GM23338 (cell line): ENCODE results near the gene SPRY2. TPM values are rescaled to one million over a fixed set of nuclear protein-coding genes. Genes with fewer than 3 reads are reported as not detected.

Experiments used
- ATAC-seq: fragments of 200-7000 bp; cut with Tn5 transposase; 3 replicates; pipeline ENCODE4 v1.9.1; 2020
- DNase-seq: peaks from one replicate; pipeline ENCODE4 v3.0.0-alpha.2; 2015; ENCODE audit warnings: low spot score
- H2AFZ ChIP-seq: fragments of 200-600 bp; sonication (generic); 2 replicates; pipeline ENCODE4 v1.8.0; 2016; ENCODE audit warnings: antibody characterized with exemption, mild to moderate bottlenecking, moderate library complexity
- H3F3A ChIP-seq: fragments of 200-600 bp; sonication (generic); replicated peaks from 2 replicates; pipeline ENCODE4 v1.8.0; 2017; ENCODE audit warnings: antibody characterized with exemption, mixed run types, low read depth
- H3K27ac ChIP-seq: fragments of 200-600 bp; sonication (generic); 2 replicates; pipeline ENCODE4 v1.6.1; 2016; ENCODE audit warnings: low read depth
- H3K27me3 ChIP-seq: fragments of 200-600 bp; sonication (generic); 2 replicates; pipeline ENCODE4 v1.8.0; 2016; ENCODE audit warnings: mild to moderate bottlenecking, mixed run types, moderate library complexity; ENCODE audit not compliant: insufficient read depth
- H3K36me3 ChIP-seq: fragments of 200-600 bp; sonication (generic); 2 replicates; pipeline ENCODE4 v1.8.0; 2016; ENCODE audit warnings: mild to moderate bottlenecking; ENCODE audit not compliant: insufficient read depth
- H3K4me1 ChIP-seq: fragments of 200-600 bp; sonication (generic); 2 replicates; pipeline ENCODE4 v1.8.0; 2016; ENCODE audit warnings: mild to moderate bottlenecking, moderate library complexity; ENCODE audit not compliant: insufficient read depth
- H3K4me2 ChIP-seq: fragments of 200-600 bp; sonication (generic); 2 replicates; pipeline ENCODE4 v1.7.1; 2017; ENCODE audit warnings: mixed run types
- H3K4me3 ChIP-seq: fragments of 200-600 bp; sonication (generic); 2 replicates; pipeline ENCODE4 v1.6.1; 2016; ENCODE audit warnings: mixed run types
- H3K79me2 ChIP-seq: fragments of 200-600 bp; sonication (generic); replicated peaks from 2 replicates; pipeline ENCODE4 v1.8.0; 2017; ENCODE audit warnings: mild to moderate bottlenecking; ENCODE audit not compliant: insufficient read depth
- H3K9me2 ChIP-seq: fragments of 200-600 bp; sonication (generic); 2 replicates; pipeline ENCODE4 v1.8.0; 2017; ENCODE audit not compliant: insufficient read depth
- H4K20me1 ChIP-seq: fragments of 200-600 bp; sonication (generic); replicated peaks from 2 replicates; pipeline ENCODE4 v1.8.0; 2017; ENCODE audit warnings: mild to moderate bottlenecking; ENCODE audit not compliant: insufficient read depth
- H3K27ac Mint-ChIP-seq: 2 replicates; pipeline ENCODE4 v1.8.0; 2020; ENCODE audit warnings: inconsistent platforms, mild to moderate bottlenecking, moderate library complexity, mixed read lengths
- H3K27me3 Mint-ChIP-seq: 3 replicates; pipeline ENCODE4 v1.8.0; 2022; ENCODE audit warnings: low read depth, mild to moderate bottlenecking, moderate library complexity, mixed read lengths, inconsistent platforms; ENCODE audit not compliant: insufficient read depth, poor library complexity
- H3K36me3 Mint-ChIP-seq: 3 replicates; pipeline ENCODE4 v1.8.0; 2021; ENCODE audit warnings: low read depth, mild to moderate bottlenecking, inconsistent platforms, moderate library complexity, mixed read lengths
- H3K4me1 Mint-ChIP-seq: 3 replicates; pipeline ENCODE4 v1.8.0; 2020; ENCODE audit warnings: mild to moderate bottlenecking, inconsistent platforms, mixed read lengths
- H3K4me3 Mint-ChIP-seq: 3 replicates; pipeline ENCODE4 v1.8.0; 2021; ENCODE audit warnings: moderate library complexity, mild to moderate bottlenecking, inconsistent platforms, mixed read lengths
- H3K9me3 Mint-ChIP-seq: 3 replicates; pipeline ENCODE4 v1.8.0; 2020; ENCODE audit warnings: moderate library complexity, mild to moderate bottlenecking, inconsistent platforms, mixed read lengths
- EZH2 ChIP-seq: fragments of 200-600 bp; sonication (generic); IDR thresholded peaks from one replicate; pipeline ENCODE4 v1.8.0; 2017; ENCODE audit warnings: antibody characterized with exemption, mild to moderate bottlenecking, low read depth; ENCODE audit not compliant: unreplicated experiment
- EZH2phosphoT487 ChIP-seq: fragments of 200-600 bp; sonication (generic); IDR thresholded peaks from one replicate; pipeline ENCODE4 v1.8.1; 2018; ENCODE audit warnings: antibody characterized with exemption; ENCODE audit not compliant: unreplicated experiment
- NANOG ChIP-seq: IDR thresholded peaks from 2 replicates; pipeline ENCODE4 v1.6.1; 2016; ENCODE audit warnings: antibody characterized with exemption, borderline replicate concordance
- POLR2AphosphoS5 ChIP-seq: IDR thresholded peaks from 2 replicates; pipeline ENCODE4 v1.6.1; 2016; ENCODE audit warnings: antibody characterized with exemption, low read depth
- STAT1 ChIP-seq: IDR thresholded peaks from one replicate; pipeline ENCODE4 v1.6.1; 2016; ENCODE audit warnings: antibody characterized with exemption; ENCODE audit not compliant: unreplicated experiment
- ZNF114 ChIP-seq: fragments of 250-450 bp; sonication (Bioruptor Pico); IDR thresholded peaks from 2 replicates; pipeline ENCODE4 v1.5.0; 2020; ENCODE audit warnings: mild to moderate bottlenecking, moderate library complexity
- ZNF331 ChIP-seq: fragments of 250-450 bp; sonication (Bioruptor Pico); IDR thresholded peaks from 2 replicates; pipeline ENCODE4 v1.5.0; 2020; ENCODE audit warnings: low read depth, mild to moderate bottlenecking, moderate library complexity
- polyA plus RNA-seq: library from polyadenylated mRNA; unstranded; fragments of >200 nt; fragmentation: Nextera tagmentation; extraction: Ambion mirVana; gene quantifications from 2 replicates; pipeline ENCODE4 v1.2.1, GENCODE V29; 2016
- total RNA-seq: library from RNA; depleted of rRNA; stranded (reverse); fragments of >200 nt; shearing (Covaris generic); gene quantifications from 2 replicates; pipeline ENCODE4 v1.2.3, GENCODE V29; 2014
- TF ChIP-seq, protein P1 (sequence below): IDR thresholded peaks from 2 replicates; pipeline ENCODE4 v1.6.1; 2016; ENCODE audit warnings: antibody characterized with exemption
- TF ChIP-seq, protein P2 (sequence below): IDR thresholded peaks from one replicate; pipeline ENCODE4 v1.6.1; 2018; ENCODE audit warnings: antibody characterized with exemption; ENCODE audit not compliant: unreplicated experiment
- TF ChIP-seq, protein P3 (sequence below): fragments of 250-450 bp; sonication (Bioruptor Pico); IDR thresholded peaks from 2 replicates; pipeline ENCODE4 v1.5.0; 2020; ENCODE audit warnings: mild to moderate bottlenecking, moderate library complexity

Gene SPRY2
- total and polyA plus RNA-seq, 2 experiments from 2014 or later = 21.5 to 39.1 TPM

DNA sequence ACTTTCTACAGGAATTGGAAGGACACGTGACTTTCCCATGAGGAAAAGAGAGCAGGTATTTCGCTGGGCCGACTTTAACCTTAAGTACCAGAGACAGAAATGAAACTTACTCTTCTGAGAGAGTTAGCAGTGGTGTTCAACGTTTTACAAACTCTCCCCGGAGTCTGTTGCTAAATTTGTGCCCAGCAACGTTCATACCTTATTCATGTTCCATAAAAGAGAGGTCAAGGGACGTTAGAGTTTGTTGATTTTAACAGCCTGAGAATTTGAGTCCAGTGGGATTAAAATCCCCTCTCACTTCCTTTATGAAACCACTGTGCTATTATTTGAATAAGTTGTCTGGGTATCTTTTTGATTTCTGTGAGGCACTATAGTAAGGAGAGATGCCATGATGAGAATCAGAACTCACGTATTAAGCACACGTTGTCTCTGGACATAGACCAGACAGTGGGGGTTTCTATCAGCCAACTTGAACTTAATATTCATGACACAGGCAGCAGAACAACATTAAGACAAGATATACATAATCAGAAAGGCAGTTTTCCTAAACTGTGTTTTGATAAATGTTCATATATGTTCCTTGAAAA is 33.4 kb downstream of the SPRY2 start:
- no peak for TF ChIP-seq EZH2
- Histone ChIP-seq H3K27me3 (no peaks in the 10 kb centered on the region), H3K9me2 (0 out of 2 replicates have a peak, but pooled peaks cover 4% of the 10 kb centered on the region), H3K36me3 (no peaks in the 10 kb centered on the region), H3K4me1 (peaks cover 22% of the 10 kb centered on the region), H3K79me2 (no peaks in the 10 kb centered on the region), H3K4me2 (no peak overlapping the region), H3K27ac (no peak overlapping the region), H3K4me3 (no peak overlapping the region), H2AFZ (no peak overlapping the region; the same call in 1 of the 2 replicates), H3F3A (no peaks in the 10 kb centered on the region), H4K20me1 (no peaks in the 10 kb centered on the region)
- H3K4me1 Mint-ChIP-seq = peaks cover 18% of the 10 kb centered on the region
- no peak overlapping the region for H3K4me3 Mint-ChIP-seq
- H3K27me3 Mint-ChIP-seq = no peaks in the 10 kb centered on the region
- peaks cover 7% of the 10 kb centered on the region; the same call in 2 of the 3 replicates for H3K36me3 Mint-ChIP-seq
- no peak overlapping the region for H3K27ac Mint-ChIP-seq
- no peak for DNase-seq
- no peak for ATAC-seq
- no peaks in the 10 kb centered on the region for H3K9me3 Mint-ChIP-seq

DNA sequence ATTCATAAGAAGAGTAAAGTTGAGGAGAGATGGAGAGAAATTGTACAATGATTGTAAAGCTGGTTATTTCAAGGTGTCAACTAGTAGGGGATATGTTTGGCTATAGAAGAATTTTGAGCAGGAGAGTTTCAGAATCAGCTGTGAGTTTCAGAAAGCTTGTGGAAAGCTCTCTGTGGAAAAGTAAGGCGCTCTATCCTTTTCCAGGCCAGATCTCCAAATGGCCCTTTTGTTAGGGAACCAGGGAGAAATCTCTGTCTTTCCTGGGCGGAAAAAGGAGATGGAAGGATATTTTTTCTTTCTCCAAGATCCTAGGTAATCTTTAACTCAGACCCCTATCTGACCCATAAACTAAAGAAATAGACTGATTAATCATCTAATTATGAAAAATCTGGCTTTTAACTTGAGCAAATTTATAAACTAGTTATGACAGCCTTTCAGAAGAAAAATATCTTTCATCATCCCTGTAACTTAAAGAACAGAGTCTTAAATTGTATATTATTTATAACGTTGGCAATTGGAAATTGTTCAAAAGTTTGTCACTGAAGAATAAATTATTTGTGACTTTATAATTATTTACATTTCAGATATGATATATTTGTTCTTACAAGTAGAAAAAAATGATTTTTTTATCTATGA is 34.5 kb downstream of the SPRY2 start:
- H3K27ac Mint-ChIP-seq = no peak overlapping the region
- Histone ChIP-seq H3K79me2 (no peaks in the 10 kb centered on the region), H3K4me3 (no peak overlapping the region), H3F3A (no peaks in the 10 kb centered on the region), H3K27ac (no peak overlapping the region), H3K4me2 (peak overlapping the region; percentile 33; the same call in 1 of the 2 replicates), H4K20me1 (no peaks in the 10 kb centered on the region), H2AFZ (no peak overlapping the region), H3K36me3 (no peaks in the 10 kb centered on the region), H3K27me3 (no peaks in the 10 kb centered on the region), H3K4me1 (peaks cover 22% of the 10 kb centered on the region), H3K9me2 (0 out of 2 replicates have a peak, but pooled peaks cover 4% of the 10 kb centered on the region)
- H3K36me3 Mint-ChIP-seq = peaks cover 7% of the 10 kb centered on the region; the same call in 2 of the 3 replicates
- no peak overlapping the region for H3K4me3 Mint-ChIP-seq
- peaks cover 18% of the 10 kb centered on the region for H3K4me1 Mint-ChIP-seq
- H3K9me3 Mint-ChIP-seq = no peaks in the 10 kb centered on the region
- no peak for ATAC-seq
- DNase-seq = no peak
- no peaks in the 10 kb centered on the region for H3K27me3 Mint-ChIP-seq
- TF ChIP-seq POLR2AphosphoS5 = no peak
- TF ChIP-seq, protein P1, sequence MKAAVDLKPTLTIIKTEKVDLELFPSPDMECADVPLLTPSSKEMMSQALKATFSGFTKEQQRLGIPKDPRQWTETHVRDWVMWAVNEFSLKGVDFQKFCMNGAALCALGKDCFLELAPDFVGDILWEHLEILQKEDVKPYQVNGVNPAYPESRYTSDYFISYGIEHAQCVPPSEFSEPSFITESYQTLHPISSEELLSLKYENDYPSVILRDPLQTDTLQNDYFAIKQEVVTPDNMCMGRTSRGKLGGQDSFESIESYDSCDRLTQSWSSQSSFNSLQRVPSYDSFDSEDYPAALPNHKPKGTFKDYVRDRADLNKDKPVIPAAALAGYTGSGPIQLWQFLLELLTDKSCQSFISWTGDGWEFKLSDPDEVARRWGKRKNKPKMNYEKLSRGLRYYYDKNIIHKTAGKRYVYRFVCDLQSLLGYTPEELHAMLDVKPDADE = no peak
- TF ChIP-seq, protein P2, sequence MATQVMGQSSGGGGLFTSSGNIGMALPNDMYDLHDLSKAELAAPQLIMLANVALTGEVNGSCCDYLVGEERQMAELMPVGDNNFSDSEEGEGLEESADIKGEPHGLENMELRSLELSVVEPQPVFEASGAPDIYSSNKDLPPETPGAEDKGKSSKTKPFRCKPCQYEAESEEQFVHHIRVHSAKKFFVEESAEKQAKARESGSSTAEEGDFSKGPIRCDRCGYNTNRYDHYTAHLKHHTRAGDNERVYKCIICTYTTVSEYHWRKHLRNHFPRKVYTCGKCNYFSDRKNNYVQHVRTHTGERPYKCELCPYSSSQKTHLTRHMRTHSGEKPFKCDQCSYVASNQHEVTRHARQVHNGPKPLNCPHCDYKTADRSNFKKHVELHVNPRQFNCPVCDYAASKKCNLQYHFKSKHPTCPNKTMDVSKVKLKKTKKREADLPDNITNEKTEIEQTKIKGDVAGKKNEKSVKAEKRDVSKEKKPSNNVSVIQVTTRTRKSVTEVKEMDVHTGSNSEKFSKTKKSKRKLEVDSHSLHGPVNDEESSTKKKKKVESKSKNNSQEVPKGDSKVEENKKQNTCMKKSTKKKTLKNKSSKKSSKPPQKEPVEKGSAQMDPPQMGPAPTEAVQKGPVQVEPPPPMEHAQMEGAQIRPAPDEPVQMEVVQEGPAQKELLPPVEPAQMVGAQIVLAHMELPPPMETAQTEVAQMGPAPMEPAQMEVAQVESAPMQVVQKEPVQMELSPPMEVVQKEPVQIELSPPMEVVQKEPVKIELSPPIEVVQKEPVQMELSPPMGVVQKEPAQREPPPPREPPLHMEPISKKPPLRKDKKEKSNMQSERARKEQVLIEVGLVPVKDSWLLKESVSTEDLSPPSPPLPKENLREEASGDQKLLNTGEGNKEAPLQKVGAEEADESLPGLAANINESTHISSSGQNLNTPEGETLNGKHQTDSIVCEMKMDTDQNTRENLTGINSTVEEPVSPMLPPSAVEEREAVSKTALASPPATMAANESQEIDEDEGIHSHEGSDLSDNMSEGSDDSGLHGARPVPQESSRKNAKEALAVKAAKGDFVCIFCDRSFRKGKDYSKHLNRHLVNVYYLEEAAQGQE = no peak
- TF ChIP-seq EZH2 = no peak
- TF ChIP-seq, protein P3, sequence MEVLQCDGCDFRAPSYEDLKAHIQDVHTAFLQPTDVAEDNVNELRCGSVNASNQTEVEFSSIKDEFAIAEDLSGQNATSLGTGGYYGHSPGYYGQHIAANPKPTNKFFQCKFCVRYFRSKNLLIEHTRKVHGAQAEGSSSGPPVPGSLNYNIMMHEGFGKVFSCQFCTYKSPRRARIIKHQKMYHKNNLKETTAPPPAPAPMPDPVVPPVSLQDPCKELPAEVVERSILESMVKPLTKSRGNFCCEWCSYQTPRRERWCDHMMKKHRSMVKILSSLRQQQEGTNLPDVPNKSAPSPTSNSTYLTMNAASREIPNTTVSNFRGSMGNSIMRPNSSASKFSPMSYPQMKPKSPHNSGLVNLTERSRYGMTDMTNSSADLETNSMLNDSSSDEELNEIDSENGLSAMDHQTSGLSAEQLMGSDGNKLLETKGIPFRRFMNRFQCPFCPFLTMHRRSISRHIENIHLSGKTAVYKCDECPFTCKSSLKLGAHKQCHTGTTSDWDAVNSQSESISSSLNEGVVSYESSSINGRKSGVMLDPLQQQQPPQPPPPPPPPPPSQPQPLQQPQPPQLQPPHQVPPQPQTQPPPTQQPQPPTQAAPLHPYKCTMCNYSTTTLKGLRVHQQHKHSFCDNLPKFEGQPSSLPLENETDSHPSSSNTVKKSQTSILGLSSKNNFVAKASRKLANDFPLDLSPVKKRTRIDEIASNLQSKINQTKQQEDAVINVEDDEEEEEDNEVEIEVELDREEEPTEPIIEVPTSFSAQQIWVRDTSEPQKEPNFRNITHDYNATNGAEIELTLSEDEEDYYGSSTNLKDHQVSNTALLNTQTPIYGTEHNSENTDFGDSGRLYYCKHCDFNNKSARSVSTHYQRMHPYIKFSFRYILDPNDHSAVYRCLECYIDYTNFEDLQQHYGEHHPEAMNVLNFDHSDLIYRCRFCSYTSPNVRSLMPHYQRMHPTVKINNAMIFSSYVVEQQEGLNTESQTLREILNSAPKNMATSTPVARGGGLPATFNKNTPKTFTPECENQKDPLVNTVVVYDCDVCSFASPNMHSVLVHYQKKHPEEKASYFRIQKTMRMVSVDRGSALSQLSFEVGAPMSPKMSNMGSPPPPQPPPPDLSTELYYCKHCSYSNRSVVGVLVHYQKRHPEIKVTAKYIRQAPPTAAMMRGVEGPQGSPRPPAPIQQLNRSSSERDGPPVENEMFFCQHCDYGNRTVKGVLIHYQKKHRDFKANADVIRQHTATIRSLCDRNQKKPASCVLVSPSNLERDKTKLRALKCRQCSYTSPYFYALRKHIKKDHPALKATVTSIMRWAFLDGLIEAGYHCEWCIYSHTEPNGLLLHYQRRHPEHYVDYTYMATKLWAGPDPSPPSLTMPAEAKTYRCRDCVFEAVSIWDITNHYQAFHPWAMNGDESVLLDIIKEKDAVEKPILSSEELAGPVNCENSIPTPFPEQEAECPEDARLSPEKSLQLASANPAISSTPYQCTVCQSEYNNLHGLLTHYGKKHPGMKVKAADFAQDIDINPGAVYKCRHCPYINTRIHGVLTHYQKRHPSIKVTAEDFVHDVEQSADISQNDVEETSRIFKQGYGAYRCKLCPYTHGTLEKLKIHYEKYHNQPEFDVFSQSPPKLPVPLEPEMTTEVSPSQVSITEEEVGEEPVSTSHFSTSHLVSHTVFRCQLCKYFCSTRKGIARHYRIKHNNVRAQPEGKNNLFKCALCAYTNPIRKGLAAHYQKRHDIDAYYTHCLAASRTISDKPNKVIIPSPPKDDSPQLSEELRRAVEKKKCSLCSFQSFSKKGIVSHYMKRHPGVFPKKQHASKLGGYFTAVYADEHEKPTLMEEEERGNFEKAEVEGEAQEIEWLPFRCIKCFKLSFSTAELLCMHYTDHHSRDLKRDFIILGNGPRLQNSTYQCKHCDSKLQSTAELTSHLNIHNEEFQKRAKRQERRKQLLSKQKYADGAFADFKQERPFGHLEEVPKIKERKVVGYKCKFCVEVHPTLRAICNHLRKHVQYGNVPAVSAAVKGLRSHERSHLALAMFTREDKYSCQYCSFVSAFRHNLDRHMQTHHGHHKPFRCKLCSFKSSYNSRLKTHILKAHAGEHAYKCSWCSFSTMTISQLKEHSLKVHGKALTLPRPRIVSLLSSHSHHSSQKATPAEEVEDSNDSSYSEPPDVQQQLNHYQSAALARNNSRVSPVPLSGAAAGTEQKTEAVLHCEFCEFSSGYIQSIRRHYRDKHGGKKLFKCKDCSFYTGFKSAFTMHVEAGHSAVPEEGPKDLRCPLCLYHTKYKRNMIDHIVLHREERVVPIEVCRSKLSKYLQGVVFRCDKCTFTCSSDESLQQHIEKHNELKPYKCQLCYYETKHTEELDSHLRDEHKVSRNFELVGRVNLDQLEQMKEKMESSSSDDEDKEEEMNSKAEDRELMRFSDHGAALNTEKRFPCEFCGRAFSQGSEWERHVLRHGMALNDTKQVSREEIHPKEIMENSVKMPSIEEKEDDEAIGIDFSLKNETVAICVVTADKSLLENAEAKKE (CRISPR knock-in tag) = no peak
- TF ChIP-seq EZH2phosphoT487 = no peak
- TF ChIP-seq ZNF331 (CRISPR knock-in tag) = no peak
- TF ChIP-seq ZNF114 = no peak
- TF ChIP-seq STAT1 = no peak
- no peak for TF ChIP-seq NANOG
